Measurements from ENCODE around the gene ERICH4.
A peak's percentile ranks its signal among the peaks of the same experiment; 100 is the strongest.

The ERICH4 gene

DNA sequence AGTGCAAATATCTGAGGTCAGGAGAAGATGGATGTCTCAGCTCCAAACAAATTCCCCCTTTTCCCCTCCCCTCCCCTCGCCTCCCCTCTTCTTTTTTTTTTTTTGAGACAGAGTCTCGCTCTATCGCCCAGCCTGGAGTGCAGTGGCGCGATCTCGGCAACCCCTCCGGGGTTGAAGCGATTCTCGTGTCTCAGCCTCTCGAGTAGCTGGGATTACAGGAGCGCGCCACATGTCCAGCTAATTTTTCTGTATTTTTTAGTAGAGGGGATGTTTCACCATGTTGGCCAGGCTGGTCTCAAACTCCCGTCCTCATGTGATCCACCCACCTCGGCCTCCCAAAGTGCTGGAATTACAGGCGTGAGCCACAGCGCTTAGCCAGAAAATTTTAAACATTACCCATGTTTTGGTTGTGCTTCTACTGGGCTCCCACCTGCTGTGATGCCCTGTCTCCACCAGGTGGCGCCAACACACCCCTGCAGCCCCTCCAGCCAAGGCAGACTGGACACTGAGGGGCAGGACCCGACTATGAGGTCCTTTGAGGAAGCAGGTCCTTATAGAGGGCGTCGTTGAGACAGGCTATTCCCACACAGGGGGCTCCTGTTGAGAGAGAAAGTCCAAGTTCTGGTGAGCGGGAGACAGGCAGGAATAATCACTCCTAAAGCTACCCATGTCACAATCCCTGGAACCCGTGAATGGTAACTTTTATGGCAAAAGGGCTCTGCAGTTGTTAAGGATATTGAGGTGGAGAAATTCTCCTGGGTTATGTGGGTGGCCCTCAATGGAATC, 6.3 kb downstream of the ERICH4 start:
- Histone ChIP-seq H3K14ac (ENCODE audit: low read length) (no peak overlapping the region), H3K4me1 (ENCODE audit: control insufficient read depth in 1 of 2, insufficient read depth in 2 of 2, low read length in 2 of 2) (no peaks in the 10 kb centered on the region), H3K36me3 (ENCODE audit: control insufficient read depth in 1 of 2, insufficient read depth in 2 of 2, low read length in 2 of 2) (no peaks in the 10 kb centered on the region), H3K27me3 (ENCODE audit: insufficient read depth, low read length) (no peaks in the 10 kb centered on the region), H3K4ac (ENCODE audit: low read depth, low read length) (no peak overlapping the region), H3K9me3 (ENCODE audit: insufficient read depth, low read depth, low read length) (peaks cover 4% of the 10 kb centered on the region), H4K8ac (ENCODE audit: low read depth, low read length) (no peak overlapping the region), H2BK5ac (ENCODE audit: low read depth, low read length, poor library complexity) (no peak overlapping the region), H2BK120ac (ENCODE audit: insufficient read depth, low read length, poor library complexity) (no peak overlapping the region), H3K9ac (ENCODE audit: low read length) (no peak overlapping the region), H3K18ac (ENCODE audit: low read length) (no peak overlapping the region), H3K4me3 (ENCODE audit: low read depth, low read length) (no peak overlapping the region), H3K23ac (ENCODE audit: low read length) (no peak overlapping the region), H3K79me2 (ENCODE audit: control insufficient read depth, insufficient read depth, low read length, poor library complexity) (no peaks in the 10 kb centered on the region), H4K12ac (ENCODE audit: low read depth, low read length) (no peak overlapping the region), H2AFZ (ENCODE audit: insufficient read depth, low read length, poor library complexity) (no peak overlapping the region), H3K27ac (ENCODE audit: low read depth, low read length) (no peak overlapping the region), H2BK12ac (ENCODE audit: low read length) (no peak overlapping the region), H3K4me2 (ENCODE audit: low read length) (peak overlapping the region; percentile 18), H3K79me1 (ENCODE audit: low read length) (no peaks in the 10 kb centered on the region), H4K91ac (ENCODE audit: low read depth, low read length) (no peak overlapping the region), H2AK5ac (ENCODE audit: low read length) (no peak overlapping the region)
- peak; percentile 35 to 71 for DNase-seq
- no CpG with 5 or more reads among the region's 22 CpGs for WGBS (ENCODE audit: extremely low coverage, insufficient coverage, insufficient read length)

DNA sequence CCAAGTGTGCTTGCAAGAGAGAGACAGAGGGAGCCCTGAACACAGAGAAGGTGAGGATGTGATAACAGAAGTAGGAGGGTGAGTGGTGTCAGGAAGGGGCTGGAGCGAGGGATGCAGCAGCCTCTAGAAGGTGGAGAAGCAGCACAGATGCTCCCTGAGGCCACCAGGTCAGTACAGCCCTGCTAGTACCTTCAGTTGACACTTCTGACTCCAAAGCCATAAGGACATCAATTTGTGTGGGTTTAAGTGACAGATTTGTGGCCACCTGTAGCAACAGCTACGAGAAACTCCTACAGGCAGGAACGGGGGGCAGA, 6.9 kb downstream of the ERICH4 start:
- H3K9ac ChIP-seq (ENCODE audit: low read length), result no peak overlapping the region
- no peak overlapping the region for H2BK5ac ChIP-seq (ENCODE audit: low read depth, low read length, poor library complexity)
- H2AFZ ChIP-seq (ENCODE audit: insufficient read depth, low read length, poor library complexity), result no peak overlapping the region
- no peaks in the 10 kb centered on the region for H3K79me1 ChIP-seq (ENCODE audit: low read length)
- H2AK5ac ChIP-seq (ENCODE audit: low read length), result no peak overlapping the region
- H4K91ac ChIP-seq (ENCODE audit: low read depth, low read length), result no peak overlapping the region
- H4K12ac ChIP-seq (ENCODE audit: low read depth, low read length), result no peak overlapping the region
- no peaks in the 10 kb centered on the region for H3K79me2 ChIP-seq (ENCODE audit: control insufficient read depth, insufficient read depth, low read length, poor library complexity)
- H3K23ac ChIP-seq (ENCODE audit: low read length), result no peak overlapping the region
- WGBS (ENCODE audit: extremely low coverage, insufficient coverage, insufficient read length), result no CpG with 5 or more reads among the region's 3 CpGs
- peaks cover 3% of the 10 kb centered on the region for H3K9me3 ChIP-seq (ENCODE audit: insufficient read depth, low read depth, low read length)
- no peak overlapping the region for H3K4me3 ChIP-seq (ENCODE audit: low read depth, low read length)
- H3K27me3 ChIP-seq (ENCODE audit: insufficient read depth, low read length), result no peaks in the 10 kb centered on the region
- H4K8ac ChIP-seq (ENCODE audit: low read depth, low read length), result no peak overlapping the region
- DNase-seq, result no peak
- no peaks in the 10 kb centered on the region for H3K36me3 ChIP-seq (ENCODE audit: control insufficient read depth in 1 of 2, insufficient read depth in 2 of 2, low read length in 2 of 2)
- no peak overlapping the region for H2BK120ac ChIP-seq (ENCODE audit: insufficient read depth, low read length, poor library complexity)
- no peak overlapping the region for H3K14ac ChIP-seq (ENCODE audit: low read length)
- no peak overlapping the region for H3K18ac ChIP-seq (ENCODE audit: low read length)
- no peak overlapping the region for H2BK12ac ChIP-seq (ENCODE audit: low read length)
- H3K4me1 ChIP-seq (ENCODE audit: control insufficient read depth in 1 of 2, insufficient read depth in 2 of 2, low read length in 2 of 2), result no peaks in the 10 kb centered on the region
- no peak overlapping the region for H3K4me2 ChIP-seq (ENCODE audit: low read length)
- no peak overlapping the region for H3K4ac ChIP-seq (ENCODE audit: low read depth, low read length)
- no peak overlapping the region for H3K27ac ChIP-seq (ENCODE audit: low read depth, low read length)

DNA sequence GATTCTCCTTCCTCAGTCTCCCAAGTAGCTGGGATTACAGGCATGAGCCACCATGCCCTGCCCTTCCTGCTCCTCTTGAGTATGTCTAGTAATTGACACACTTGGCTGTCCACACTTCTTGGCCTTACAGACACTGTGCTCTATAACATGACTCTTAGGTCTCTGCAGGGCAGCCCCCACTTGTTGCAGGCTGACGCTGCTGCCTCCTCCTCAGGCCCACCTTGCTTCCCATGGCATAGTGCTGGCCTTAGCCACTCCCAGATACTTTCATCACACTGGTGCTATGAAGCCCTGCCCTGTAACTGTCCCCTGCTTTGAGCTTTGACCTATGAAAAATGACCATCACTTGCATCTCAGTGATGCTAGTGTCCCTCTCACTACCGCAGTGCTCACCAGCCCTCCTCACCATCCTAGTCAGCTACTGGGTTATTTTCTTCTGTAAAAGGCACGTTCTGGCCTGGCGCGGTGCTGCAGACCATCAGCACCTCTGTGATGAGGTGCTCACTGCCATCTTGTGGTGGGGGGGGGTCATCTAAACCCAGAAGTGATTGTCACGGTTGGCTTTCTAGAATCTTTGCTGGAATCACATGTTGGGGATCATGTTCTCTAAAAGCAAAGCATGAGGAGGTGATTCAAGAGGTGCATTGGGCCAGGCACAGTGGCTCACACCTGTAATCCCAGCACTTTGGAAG, 9.8 kb downstream of the ERICH4 start:
- Histone ChIP-seq H4K91ac (ENCODE audit: low read depth, low read length) (no peak overlapping the region), H3K4me1 (ENCODE audit: control insufficient read depth in 1 of 2, insufficient read depth in 2 of 2, low read length in 2 of 2) (no peaks in the 10 kb centered on the region), H3K9me3 (ENCODE audit: insufficient read depth, low read depth, low read length) (no peaks in the 10 kb centered on the region), H3K14ac (ENCODE audit: low read length) (no peak overlapping the region), H3K4me2 (ENCODE audit: low read length) (no peak overlapping the region), H3K27me3 (ENCODE audit: insufficient read depth, low read length) (no peaks in the 10 kb centered on the region), H3K9ac (ENCODE audit: low read length) (no peak overlapping the region), H2AK5ac (ENCODE audit: low read length) (no peak overlapping the region), H3K18ac (ENCODE audit: low read length) (no peak overlapping the region), H2BK12ac (ENCODE audit: low read length) (no peak overlapping the region), H3K79me2 (ENCODE audit: control insufficient read depth, insufficient read depth, low read length, poor library complexity) (no peaks in the 10 kb centered on the region), H3K23ac (ENCODE audit: low read length) (no peak overlapping the region), H2BK120ac (ENCODE audit: insufficient read depth, low read length, poor library complexity) (no peak overlapping the region), H3K36me3 (ENCODE audit: control insufficient read depth in 1 of 2, insufficient read depth in 2 of 2, low read length in 2 of 2) (no peaks in the 10 kb centered on the region), H3K79me1 (ENCODE audit: low read length) (no peaks in the 10 kb centered on the region), H2BK5ac (ENCODE audit: low read depth, low read length, poor library complexity) (no peak overlapping the region), H3K4ac (ENCODE audit: low read depth, low read length) (no peak overlapping the region), H2AFZ (ENCODE audit: insufficient read depth, low read length, poor library complexity) (no peak overlapping the region), H4K12ac (ENCODE audit: low read depth, low read length) (no peak overlapping the region), H3K27ac (ENCODE audit: low read depth, low read length) (no peak overlapping the region), H3K4me3 (ENCODE audit: low read depth, low read length) (no peak overlapping the region), H4K8ac (ENCODE audit: low read depth, low read length) (no peak overlapping the region)
- no peak for DNase-seq
- no CpG with 5 or more reads among the region's 6 CpGs for WGBS (ENCODE audit: extremely low coverage, insufficient coverage, insufficient read length)

DNA sequence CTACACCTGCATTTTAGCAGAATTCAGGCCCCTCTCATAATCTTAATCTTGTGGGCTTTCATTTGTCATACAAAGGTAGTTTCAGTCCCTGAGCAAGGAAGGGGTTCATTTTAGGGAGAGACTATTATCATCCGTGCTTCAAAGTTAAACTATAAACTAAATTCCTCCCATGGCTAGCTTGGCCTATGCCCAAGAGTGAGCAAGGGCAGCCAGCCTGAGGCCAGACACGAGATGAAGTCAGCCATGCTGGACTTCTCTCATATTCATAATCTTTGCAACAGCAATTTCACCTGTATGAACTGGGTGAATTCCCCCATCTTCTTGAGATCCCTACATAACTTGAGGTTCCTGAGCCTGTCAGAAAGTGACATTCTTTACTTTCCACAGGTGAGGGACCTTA, 13.0 kb downstream of the ERICH4 start:
- no peak overlapping the region for H3K18ac ChIP-seq (ENCODE audit: low read length)
- H3K4me1 ChIP-seq (ENCODE audit: control insufficient read depth in 1 of 2, insufficient read depth in 2 of 2, low read length in 2 of 2), result no peaks in the 10 kb centered on the region
- no peaks in the 10 kb centered on the region for H3K9me3 ChIP-seq (ENCODE audit: insufficient read depth, low read depth, low read length)
- no peak overlapping the region for H2AK5ac ChIP-seq (ENCODE audit: low read length)
- H2AFZ ChIP-seq (ENCODE audit: insufficient read depth, low read length, poor library complexity), result no peak overlapping the region
- no peaks in the 10 kb centered on the region for H3K36me3 ChIP-seq (ENCODE audit: control insufficient read depth in 1 of 2, insufficient read depth in 2 of 2, low read length in 2 of 2)
- no peak overlapping the region for H4K8ac ChIP-seq (ENCODE audit: low read depth, low read length)
- no peak overlapping the region for H3K4me2 ChIP-seq (ENCODE audit: low read length)
- no peak overlapping the region for H3K27ac ChIP-seq (ENCODE audit: low read depth, low read length)
- no peak overlapping the region for H2BK12ac ChIP-seq (ENCODE audit: low read length)
- no peaks in the 10 kb centered on the region for H3K27me3 ChIP-seq (ENCODE audit: insufficient read depth, low read length)
- no peaks in the 10 kb centered on the region for H3K79me2 ChIP-seq (ENCODE audit: control insufficient read depth, insufficient read depth, low read length, poor library complexity)
- DNase-seq, result no peak
- H3K4ac ChIP-seq (ENCODE audit: low read depth, low read length), result no peak overlapping the region
- H3K9ac ChIP-seq (ENCODE audit: low read length), result no peak overlapping the region
- H4K91ac ChIP-seq (ENCODE audit: low read depth, low read length), result no peak overlapping the region
- no peak overlapping the region for H3K14ac ChIP-seq (ENCODE audit: low read length)
- no peak overlapping the region for H3K23ac ChIP-seq (ENCODE audit: low read length)
- no peak overlapping the region for H3K4me3 ChIP-seq (ENCODE audit: low read depth, low read length)
- H2BK5ac ChIP-seq (ENCODE audit: low read depth, low read length, poor library complexity), result no peak overlapping the region
- H3K79me1 ChIP-seq (ENCODE audit: low read length), result no peaks in the 10 kb centered on the region
- WGBS (ENCODE audit: extremely low coverage, insufficient coverage, insufficient read length), result no CpG with 5 or more reads among the region's 2 CpGs
- no peak overlapping the region for H2BK120ac ChIP-seq (ENCODE audit: insufficient read depth, low read length, poor library complexity)
- no peak overlapping the region for H4K12ac ChIP-seq (ENCODE audit: low read depth, low read length)

Measured in trophoblast cell (in vitro differentiated cells and primary cell).